ENCODE results near the gene B3GALT5.

The B3GALT5 gene

GRCh38 chr21:39663742-39664492 lies 51.2 kb downstream of the B3GALT5 start:
- intact Hi-C loops (cut with DNase I): no loop called here
- no peak for DNase-seq

GRCh38 chr21:39664586-39664985 lies 51.8 kb downstream of the B3GALT5 start:
- DNase-seq: no peak
- intact Hi-C loops (cut with DNase I): no loop called here

- intact Hi-C loops (cut with DNase I): no loop called here
- DNase-seq: no peak
These were observed 53.3 kb downstream of the B3GALT5 start for GRCh38 chr21:39666026-39666425.

GRCh38 chr21:39666681-39667315 lies 54.1 kb downstream of the B3GALT5 start:
- intact Hi-C loops (cut with DNase I): no loop called here
- DNase-seq: no peak

- intact Hi-C loops (cut with DNase I): no loop called here
- no peak for DNase-seq
These were observed 54.7 kb downstream of the B3GALT5 start for GRCh38 chr21:39667353-39667891.

- no peak for DNase-seq
- intact Hi-C loops (cut with DNase I): no loop called here
These were observed 55.6 kb downstream of the B3GALT5 start for GRCh38 chr21:39668369-39668768.

GRCh38 chr21:39669485-39669884 lies 56.7 kb downstream of the B3GALT5 start:
- intact Hi-C loops (cut with DNase I): no loop called here
- no peak for DNase-seq

GRCh38 chr21:39669976-39670661 lies 57.4 kb downstream of the B3GALT5 start:
- no peak for DNase-seq
- intact Hi-C loops (cut with DNase I): no loop called here

GRCh38 chr21:39670701-39671100 lies 58.0 kb downstream of the B3GALT5 start:
- intact Hi-C loops (cut with DNase I): no loop called here
- DNase-seq: no peak

- peak in 1 of 10 donors; percentile 77 for DNase-seq
- intact Hi-C loops (cut with DNase I): no loop called here
These were observed 59.2 kb downstream of the B3GALT5 start for GRCh38 chr21:39671986-39672385.

GRCh38 chr21:39673163-39673562 lies 60.4 kb downstream of the B3GALT5 start:
- intact Hi-C loops (cut with DNase I): no loop called here
- DNase-seq: no peak

GRCh38 chr21:39673736-39674135 lies 61.0 kb downstream of the B3GALT5 start:
- intact Hi-C loops (cut with DNase I): no loop called here
- DNase-seq: no peak

- intact Hi-C loops (cut with DNase I): no loop called here
- DNase-seq: no peak
These were observed 62.1 kb downstream of the B3GALT5 start for GRCh38 chr21:39674801-39675200.

- DNase-seq: peak in 1 of 10 donors; percentile 68
- intact Hi-C loops (cut with DNase I): no loop called here
These were observed 62.9 kb downstream of the B3GALT5 start for GRCh38 chr21:39675590-39675989.

GRCh38 chr21:39675993-39676661 lies 63.4 kb downstream of the B3GALT5 start:
- DNase-seq: peak in 1 of 10 donors; percentile 68
- intact Hi-C loops (cut with DNase I): no loop called here

GRCh38 chr21:39680216-39680615 lies 67.5 kb downstream of the B3GALT5 start:
- intact Hi-C loops (cut with DNase I): no loop called here
- DNase-seq: no peak

GRCh38 chr21:39681257-39681656 lies 68.5 kb downstream of the B3GALT5 start:
- intact Hi-C loops (cut with DNase I): no loop called here

GRCh38 chr21:39681845-39682244 lies 69.1 kb downstream of the B3GALT5 start:
- intact Hi-C loops (cut with DNase I): no loop called here
- no peak for DNase-seq

More at GRCh38 chr21:39681257-39681656, 68.5 kb downstream of the B3GALT5 start:
- no peak for DNase-seq

- no peak for DNase-seq
- intact Hi-C loops (cut with DNase I): no loop called here
These were observed 72.5 kb downstream of the B3GALT5 start for GRCh38 chr21:39685236-39685635.

- intact Hi-C loops (cut with DNase I): no loop called here
- no peak for DNase-seq
These were observed 73.3 kb downstream of the B3GALT5 start for GRCh38 chr21:39685991-39686390.

Data from posterior cingulate gyrus (tissue), 11 donors.